Panc1 (cell line): ENCODE results near the gene SLC46A1. TPM values are rescaled to one million over a fixed set of nuclear protein-coding genes. Genes with fewer than 3 reads are reported as not detected.

Experiments used
- ATAC-seq: fragments of 200-7000 bp; cut with Tn5 transposase; 2 replicates; pipeline ENCODE4 v1.9.1; 2020; ENCODE audit warnings: mild to moderate bottlenecking, moderate library complexity
- BruUV-seq: library from RNA; stranded (reverse); fragments of 400-500 nt; replicated peaks from 2 replicates; lab custom pipeline; 2021; lab: Mats Ljungman, UMichigan
- CTCF ChIA-PET: fragments of 300-600 bp; sonication (Branson Sonifier 250); formaldehyde crosslinking; loops from one replicate; lab custom pipeline; 2022; ENCODE audit warnings: antibody characterized with exemption; lab: Charles Lee
- POLR2A ChIA-PET: fragments of 300-600 bp; sonication (Branson Sonifier 250); formaldehyde crosslinking; loops from one replicate; lab custom pipeline; 2022; ENCODE audit warnings: antibody characterized with exemption; lab: Charles Lee
- DNase-seq: peaks from one replicate; pipeline ENCODE4 v3.0.0-alpha.2; 2010; ENCODE audit warnings: low read depth, low spot score
- H3K27ac ChIP-seq: 2 replicates; pipeline ENCODE4 v1.5.1; 2011; ENCODE audit warnings: mild to moderate bottlenecking, low read length, inconsistent platforms
- H3K27me3 ChIP-seq: fragments of 200-500 bp; sonication (Bioruptor generic); 2 replicates; pipeline ENCODE4 v1.6.0; 2014; ENCODE audit warnings: low read length, inconsistent platforms; ENCODE audit not compliant: control insufficient read depth, insufficient read depth
- H3K36me3 ChIP-seq: fragments of 200-500 bp; sonication (Bioruptor generic); 2 replicates; pipeline ENCODE4 v1.5.1; 2014; ENCODE audit warnings: inconsistent platforms, mild to moderate bottlenecking, low read length, moderate library complexity; ENCODE audit not compliant: control insufficient read depth, insufficient read depth
- H3K4me1 ChIP-seq: 2 replicates; pipeline ENCODE4 v1.5.1; 2011; ENCODE audit warnings: inconsistent platforms, mild to moderate bottlenecking, low read length, moderate library complexity; ENCODE audit not compliant: control insufficient read depth, insufficient read depth
- H3K4me3 ChIP-seq, 2 experiments: 2 replicates each; pipeline ENCODE4 v1.5.1; 2011 to 2012; ENCODE audit warnings: low read depth in 2 of 2, low read length in 2 of 2, mild to moderate bottlenecking in 2 of 2, inconsistent platforms in 1 of 2, moderate library complexity in 1 of 2
- H3K9me3 ChIP-seq: fragments of 200-500 bp; sonication (Bioruptor generic); 2 replicates; pipeline ENCODE4 v1.5.1; 2014; ENCODE audit warnings: low read depth, mild to moderate bottlenecking, inconsistent platforms, low read length, moderate library complexity; ENCODE audit not compliant: control insufficient read depth, insufficient read depth
- CTCF ChIP-seq: fragments of 450-650 bp; IDR thresholded peaks from 2 replicates; pipeline ENCODE4 v1.5.1; 2017; ENCODE audit warnings: mild to moderate bottlenecking
- POLR2AphosphoS5 ChIP-seq: IDR thresholded peaks from 2 replicates; pipeline ENCODE4 v1.6.1; 2012; ENCODE audit warnings: mild to moderate bottlenecking, low read depth, low read length, moderate library complexity
- REST ChIP-seq, 2 experiments: IDR thresholded peaks; 2 replicates each; pipeline ENCODE4 v1.6.1; 2011 to 2012; ENCODE audit warnings: low read depth in 2 of 2, control low read depth in 1 of 2, low read length in 1 of 2, mild to moderate bottlenecking in 1 of 2, moderate library complexity in 1 of 2; ENCODE audit not compliant: insufficient read depth in 1 of 2
- SIN3A ChIP-seq: IDR thresholded peaks from 2 replicates; pipeline ENCODE4 v1.6.1; 2012; ENCODE audit warnings: low read depth, mild to moderate bottlenecking, low read length, moderate library complexity, borderline replicate concordance; ENCODE audit not compliant: insufficient read depth
- TCF7L2 ChIP-seq: IDR thresholded peaks from 2 replicates; pipeline ENCODE4 v1.6.1; 2011; ENCODE audit warnings: mild to moderate bottlenecking, low read depth, low read length, inconsistent platforms
- in situ Hi-C: cut with HindIII; loops from 2 replicates; pipeline ENCODE4 v1.10.0; 2016; ENCODE audit warnings: low sequenced_read_pairs, low pct_unique_long_range_greater_than_20kb
- intact Hi-C: fragments of 100-400 bp; cut with micrococcal nuclease; formaldehyde crosslinking; loops from one replicate; pipeline ENCODE4 v1.10.0; 2022; ENCODE audit not compliant: unreplicated experiment
- total RNA-seq: library from RNA; stranded (reverse); gene quantifications from one replicate; pipeline ENCODE4 v1.2.1, GENCODE V29; 2021; ENCODE audit not compliant: unreplicated experiment

The SLC46A1 gene
- total RNA-seq, 1 experiment from 2014 or later = 16.9 TPM

DNA sequence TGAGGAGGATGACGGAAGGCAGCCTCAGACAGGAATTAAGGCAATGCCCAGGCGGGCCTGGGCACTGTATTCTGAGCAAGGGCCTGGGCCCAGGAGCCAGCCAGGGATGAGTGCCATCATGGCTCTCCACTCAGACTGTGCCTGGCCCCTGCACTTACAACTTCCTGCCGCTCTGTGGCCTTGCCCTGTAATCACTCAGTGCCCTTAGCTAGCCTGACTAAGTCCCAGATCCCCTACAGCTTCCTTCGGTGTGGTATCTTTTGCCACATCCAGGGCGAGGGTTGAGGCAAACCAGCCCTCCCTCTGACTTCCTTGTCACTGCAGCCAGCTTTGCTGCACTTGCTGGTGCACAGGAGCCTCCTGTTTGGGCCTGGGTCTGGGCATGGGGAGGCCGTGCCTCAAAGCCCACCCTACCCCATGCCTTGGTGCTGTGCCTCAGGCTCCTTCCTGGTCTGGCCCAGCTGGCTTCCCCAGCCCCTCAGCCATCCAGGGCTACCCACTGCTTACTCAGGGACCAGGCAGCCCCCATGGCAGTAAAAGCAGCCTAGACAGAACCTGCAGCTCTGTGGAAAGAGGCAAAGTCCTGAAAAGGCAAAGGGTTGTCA lies 9.3 kb downstream of the SLC46A1 start:
- DNase-seq (no peak), ATAC-seq (peak; percentile 50; the same call in 1 of the 2 replicates)
- H3K4me3 ChIP-seq = no peak overlapping the region
- BruUV-seq = no TSS peak
- TF ChIP-seq TCF7L2 (no peak), REST (IDR thresholded peaks at IDR 0.05; ENCODE audit: insufficient read depth in 1 of 2, low read depth in 2 of 2, low read length in 1 of 2) (no peak), POLR2AphosphoS5 (no peak), CTCF (no peak), SIN3A (no peak)
- H3K27me3 ChIP-seq = no peaks in the 10 kb centered on the region
- POLR2A ChIA-PET = no interaction called here
- intact Hi-C loops (no loop called here), in situ Hi-C loops (no loop called here)
- CTCF ChIA-PET = interaction anchor here (1.0 kb wide), 1 partner anchor 20 kb away, joined by 3 read pairs; no protein-coding TSS in a partner anchor
- no peaks in the 10 kb centered on the region for H3K36me3 ChIP-seq
- no peaks in the 10 kb centered on the region for H3K9me3 ChIP-seq
- peaks cover 8% of the 10 kb centered on the region; the same call in 1 of the 2 replicates for H3K4me1 ChIP-seq
- H3K27ac ChIP-seq = no peak overlapping the region

- Histone ChIP-seq H3K9me3 (no peaks in the 10 kb centered on the region), H3K36me3 (no peaks in the 10 kb centered on the region), H3K27ac (no peak overlapping the region), H3K27me3 (no peaks in the 10 kb centered on the region), H3K4me3 (no peak overlapping the region), H3K4me1 (peaks cover 8% of the 10 kb centered on the region; the same call in 1 of the 2 replicates)
- DNase-seq = no peak
- TF ChIP-seq SIN3A (no peak), TCF7L2 (no peak), POLR2AphosphoS5 (no peak), CTCF (no peak), REST (IDR thresholded peaks at IDR 0.05; ENCODE audit: insufficient read depth in 1 of 2, low read depth in 2 of 2, low read length in 1 of 2) (no peak)
- ChIA-PET POLR2A (no interaction called here), CTCF (no interaction called here)
- no peak for ATAC-seq
- no TSS peak for BruUV-seq
- in situ Hi-C loops (no loop called here), intact Hi-C loops (no loop called here)
These were observed 10.0 kb downstream of the SLC46A1 start for GRCh38 chr17:28395968-28396367.
